Peyer's patch (tissue), 4 donors: ENCODE results near the gene FXYD3.

Experiments
- CTCF ChIP-seq, 6 experiments: fragments of 450-650 bp in 4 of 6; fragments of 200-600 bp in 2 of 6; sonication (generic) in 1 of 6; IDR thresholded peaks; one replicate each; pipeline ENCODE4 v1.5.1; 2017 to 2019; ENCODE audit warnings: antibody characterized with exemption in 6 of 6, mild to moderate bottlenecking in 3 of 6, moderate library complexity in 1 of 6
- POLR2A ChIP-seq, 2 donors: fragments of 450-650 bp; IDR thresholded peaks; one replicate each; pipeline ENCODE4 v1.5.1; 2017; ENCODE audit warnings: antibody characterized with exemption in 2 of 2, mild to moderate bottlenecking in 2 of 2, moderate library complexity in 2 of 2

- TF ChIP-seq CTCF (IDR thresholded peaks at IDR 0.05) (no peak), POLR2A (IDR thresholded peaks at IDR 0.05) (no peak)
Observed at GRCh38 chr19:35106291-35106583, 9.4 kb upstream of the FXYD3 start.
